ENCODE results near the gene ASS1. TPM values are rescaled to one million over a fixed set of nuclear protein-coding genes. Genes with fewer than 3 reads are reported as not detected.

The ASS1 gene
- total RNA-seq, 1 donor from 2014 or later = 1.9 TPM

DNA sequence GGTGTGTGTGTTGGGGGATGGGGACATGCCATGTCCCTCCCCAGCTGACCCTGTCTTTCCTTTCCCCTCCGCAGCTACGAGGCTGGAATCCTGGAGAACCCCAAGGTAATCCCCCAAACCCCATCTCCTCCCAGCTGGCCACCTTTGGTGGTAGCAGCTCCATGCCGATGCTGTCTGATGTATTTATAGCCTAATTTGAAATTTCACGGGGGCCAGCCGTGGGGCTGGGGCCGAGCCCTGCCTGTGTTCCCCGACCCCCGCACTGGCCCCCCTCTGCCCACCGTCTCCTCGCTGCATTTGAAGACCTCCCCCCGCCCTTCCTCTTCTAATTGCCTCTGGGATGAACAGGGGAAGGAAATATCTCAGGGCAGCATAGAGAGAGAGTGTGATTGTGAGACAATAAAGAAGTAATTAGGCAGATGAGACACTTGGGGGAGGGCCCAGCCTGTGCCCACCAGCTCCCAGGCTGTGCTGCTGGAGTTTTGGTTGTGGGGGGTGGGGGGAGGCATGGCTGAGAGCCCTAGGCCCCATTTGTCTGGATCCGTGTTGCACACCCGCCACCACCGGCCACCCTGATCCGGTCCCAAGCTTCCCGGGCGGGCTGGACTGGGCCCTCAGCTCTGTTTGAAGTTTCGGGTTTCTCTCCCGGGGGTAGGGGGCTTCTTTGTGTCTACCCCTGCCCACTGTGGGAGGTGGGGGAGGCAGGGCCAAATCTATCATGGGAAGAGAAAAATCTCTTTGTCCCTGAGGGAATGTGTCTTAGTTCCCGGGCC is 26.8 kb downstream of the ASS1 start:
- intact Hi-C loops (cut with micrococcal nuclease) = no loop called here

DNA sequence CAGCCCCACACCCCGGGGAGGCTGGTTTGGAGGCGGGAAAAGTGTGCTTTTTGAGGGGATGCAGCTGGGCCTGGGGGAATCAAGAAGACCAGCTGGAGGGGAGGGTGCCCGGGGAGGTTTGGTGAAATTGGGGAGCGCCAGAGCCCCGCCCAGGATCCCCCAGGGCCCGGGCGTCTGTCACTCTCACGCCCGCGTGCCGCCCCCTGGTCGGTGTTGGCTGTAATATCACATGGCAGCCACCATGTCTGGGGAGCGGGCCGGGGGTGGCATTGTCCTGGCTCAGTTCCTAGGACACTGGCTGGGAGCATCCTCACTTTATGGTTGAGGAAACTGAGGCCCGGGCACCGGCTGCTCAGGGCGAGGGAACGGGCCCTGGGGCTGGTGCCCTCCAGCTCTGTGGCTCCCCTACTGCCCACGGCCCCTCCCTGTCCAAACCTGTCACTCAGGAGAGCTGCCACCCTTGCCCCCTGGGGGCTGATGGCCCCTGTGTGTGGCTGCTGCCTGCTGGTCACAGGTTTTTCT is 27.5 kb downstream of the ASS1 start:
- intact Hi-C loops (cut with micrococcal nuclease) = no loop called here

DNA sequence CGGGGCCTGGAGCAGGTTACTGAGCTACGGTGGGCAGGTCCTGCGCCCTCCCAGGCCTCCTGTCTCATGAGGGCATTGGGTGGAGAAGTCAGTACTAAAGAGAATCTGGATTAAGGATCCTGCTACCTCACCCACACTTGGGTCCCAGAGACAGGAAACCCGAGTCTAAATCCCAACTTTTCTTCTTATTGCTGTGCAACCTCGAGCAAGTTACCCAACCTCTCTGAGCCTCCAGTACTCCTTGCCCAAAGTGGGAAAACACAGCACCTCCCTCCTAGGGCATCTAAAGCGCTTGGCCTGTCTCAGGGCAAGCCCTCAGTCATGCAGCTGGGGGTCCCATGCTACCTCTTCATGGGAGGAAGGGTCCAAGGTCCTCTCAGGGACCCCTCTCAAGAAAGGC is 28.2 kb downstream of the ASS1 start:
- intact Hi-C loops (cut with micrococcal nuclease) = no loop called here

DNA sequence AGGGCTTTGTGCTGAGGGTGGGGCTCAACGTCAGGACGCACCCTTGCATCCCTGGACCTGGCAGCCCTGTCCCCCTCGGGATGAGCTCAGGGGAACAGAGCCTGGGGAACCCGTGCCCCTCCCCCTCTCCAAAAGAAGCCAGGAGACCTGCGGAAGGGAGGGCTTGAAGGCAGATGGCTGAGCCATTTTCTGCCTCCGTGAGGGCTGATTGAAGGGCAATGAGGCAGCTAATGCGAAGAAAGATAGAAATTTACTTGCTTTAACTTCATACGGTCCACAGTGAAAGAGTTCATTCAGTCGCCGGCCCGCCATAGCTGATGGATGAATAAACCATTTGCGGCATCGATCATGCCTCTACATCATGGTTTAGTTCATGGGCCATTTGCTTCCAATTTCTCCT is 28.8 kb downstream of the ASS1 start:
- intact Hi-C loops (cut with micrococcal nuclease) = no loop called here

DNA sequence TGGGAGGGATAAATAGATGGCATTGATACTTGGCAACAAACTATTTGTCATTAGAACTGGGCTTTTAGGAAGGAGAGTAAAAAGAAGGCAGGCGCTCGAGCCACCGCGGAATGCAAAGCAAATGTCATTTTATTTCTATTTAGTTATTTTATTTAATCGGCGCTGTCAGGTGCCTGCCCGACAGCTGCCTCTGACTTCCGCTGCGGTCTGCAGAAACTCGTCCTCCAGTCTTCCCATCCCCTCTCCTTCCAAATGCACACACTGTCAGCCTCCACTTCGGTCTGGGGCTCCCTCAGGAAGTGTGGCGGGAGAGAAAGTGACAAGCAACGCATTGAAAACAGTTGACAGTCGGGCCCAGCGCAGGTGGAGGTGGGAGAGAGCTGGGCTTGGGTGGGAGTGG is 29.3 kb downstream of the ASS1 start:
- intact Hi-C loops (cut with micrococcal nuclease) = no loop called here

DNA sequence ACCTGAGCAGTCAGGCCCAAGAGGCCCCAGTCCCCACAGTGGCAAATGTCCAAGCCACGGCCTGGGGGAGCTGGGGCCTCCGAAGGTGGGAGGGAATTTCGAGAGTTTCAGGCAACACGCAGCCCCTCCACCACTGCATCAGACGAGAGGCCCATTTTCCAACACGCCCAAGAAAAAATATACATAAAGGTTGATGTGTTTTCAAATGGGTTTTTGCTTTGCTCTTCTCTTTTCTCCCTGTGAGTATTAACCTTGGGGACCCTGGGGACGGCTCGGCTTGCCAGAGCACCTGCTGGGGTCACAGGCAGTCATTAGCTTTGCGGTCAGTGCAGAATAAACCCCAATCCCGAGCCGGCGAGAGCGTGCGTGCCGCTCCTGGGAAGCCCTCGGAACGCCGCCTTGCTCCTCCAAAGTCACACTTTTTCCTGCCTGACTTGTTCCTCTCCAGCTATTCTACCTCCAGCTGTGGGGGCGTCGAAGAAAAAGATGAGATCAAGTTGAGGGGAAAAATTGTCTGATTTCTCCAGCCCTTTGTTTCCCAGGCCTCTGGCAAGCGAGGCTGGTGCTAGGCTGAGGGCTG is 31.5 kb downstream of the ASS1 start:
- intact Hi-C loops (cut with micrococcal nuclease) = no loop called here

DNA sequence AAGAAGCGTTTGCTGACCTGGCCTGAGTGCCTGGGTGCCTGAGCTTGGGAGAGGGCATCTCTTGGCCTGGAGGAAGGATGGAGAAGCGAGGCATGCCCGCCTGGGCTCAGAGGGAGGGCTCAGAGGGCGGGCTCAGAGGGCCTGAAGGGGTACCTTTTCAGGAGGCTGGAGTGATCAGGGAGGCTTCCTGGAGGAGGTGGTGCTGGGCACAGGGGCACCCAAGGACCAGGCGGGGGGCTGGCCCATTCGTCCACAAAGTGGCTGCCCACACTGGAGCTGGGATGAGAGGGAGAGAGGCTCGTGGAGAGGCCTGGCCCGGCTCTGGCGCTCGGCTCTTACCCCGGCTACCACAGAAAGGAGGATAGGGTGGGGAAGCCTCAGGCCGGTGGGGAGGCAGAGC is 32.8 kb downstream of the ASS1 start:
- intact Hi-C loops (cut with micrococcal nuclease) = no loop called here

DNA sequence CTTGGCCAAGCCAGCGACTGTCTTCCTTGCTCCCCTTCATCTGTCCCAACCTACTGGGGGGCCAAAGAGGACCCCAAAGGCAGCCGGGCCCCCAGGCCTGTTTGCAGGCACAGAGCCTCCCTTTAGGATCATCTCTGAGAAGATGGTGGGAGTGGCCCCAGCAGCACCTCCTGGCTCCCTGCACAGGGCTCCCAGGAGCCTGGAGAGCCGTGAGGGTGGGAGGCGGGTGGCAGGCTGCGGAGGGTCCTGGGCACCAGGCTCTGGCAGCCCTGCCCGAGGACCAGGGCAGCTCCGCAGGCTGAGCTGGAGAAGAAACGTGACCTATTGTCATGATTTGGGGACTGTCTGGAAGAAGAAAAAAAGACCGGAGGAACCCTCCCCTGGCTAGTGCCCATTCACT is 33.4 kb downstream of the ASS1 start:
- intact Hi-C loops (cut with micrococcal nuclease) = no loop called here

DNA sequence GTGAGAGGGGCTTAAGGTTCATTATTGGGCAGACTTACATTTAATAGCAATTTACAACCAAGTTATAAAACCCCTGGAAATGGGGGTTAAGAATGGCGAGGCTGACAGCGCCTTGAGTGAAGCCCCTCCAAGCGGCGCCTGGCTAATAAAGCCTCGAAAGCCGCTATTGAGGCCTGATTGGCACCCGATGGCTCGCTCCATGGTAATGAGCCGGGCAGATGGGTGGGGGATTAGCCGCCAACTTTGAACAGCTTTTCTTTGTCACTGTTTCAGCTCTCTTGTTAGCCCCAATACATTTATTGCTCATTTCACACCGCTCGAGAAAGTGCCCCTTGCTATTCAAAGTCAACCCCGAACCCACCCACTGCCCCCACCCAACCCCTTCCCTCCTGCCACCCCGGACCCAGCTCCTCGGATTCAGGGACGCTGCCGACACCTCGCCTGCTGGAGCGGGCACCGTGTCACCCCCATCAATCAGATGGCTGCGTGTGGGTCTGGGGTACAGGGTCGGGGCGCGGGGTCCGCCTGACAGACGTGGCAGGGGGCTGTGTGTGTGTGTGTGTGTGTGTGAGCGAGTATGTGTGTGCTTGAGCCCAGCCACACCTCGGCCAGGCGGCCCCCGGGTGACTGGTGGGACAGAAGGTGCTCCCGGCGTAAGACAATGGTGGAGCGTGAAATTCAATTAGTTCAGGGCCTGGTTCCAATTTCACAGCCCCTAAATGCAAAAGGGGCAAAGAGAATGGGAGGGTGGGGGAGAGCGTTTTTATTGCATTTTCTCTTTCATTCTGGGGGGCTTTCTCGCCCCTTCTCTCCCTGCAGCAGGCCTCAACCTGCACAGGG is 34.2 kb downstream of the ASS1 start:
- intact Hi-C loops (cut with micrococcal nuclease) = no loop called here

DNA sequence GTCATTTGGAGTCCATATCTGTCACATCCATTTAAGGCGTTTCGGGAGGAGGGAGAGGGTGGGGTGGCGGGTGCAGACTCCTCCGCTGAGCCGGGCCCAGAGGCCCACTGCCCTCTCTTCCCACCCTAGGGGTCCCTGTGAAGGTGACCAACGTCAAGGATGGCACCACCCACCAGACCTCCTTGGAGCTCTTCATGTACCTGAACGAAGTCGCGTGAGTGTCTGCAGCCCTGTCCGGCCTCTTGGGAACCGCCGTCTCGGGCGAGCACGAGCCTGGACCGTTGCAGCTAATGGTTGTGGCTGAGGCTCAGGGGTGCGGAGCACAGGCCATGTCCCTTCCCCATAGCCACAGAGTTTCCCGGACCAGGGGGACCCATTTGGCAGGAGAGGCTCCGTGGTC is 34.8 kb downstream of the ASS1 start:
- intact Hi-C loops (cut with micrococcal nuclease) = no loop called here

DNA sequence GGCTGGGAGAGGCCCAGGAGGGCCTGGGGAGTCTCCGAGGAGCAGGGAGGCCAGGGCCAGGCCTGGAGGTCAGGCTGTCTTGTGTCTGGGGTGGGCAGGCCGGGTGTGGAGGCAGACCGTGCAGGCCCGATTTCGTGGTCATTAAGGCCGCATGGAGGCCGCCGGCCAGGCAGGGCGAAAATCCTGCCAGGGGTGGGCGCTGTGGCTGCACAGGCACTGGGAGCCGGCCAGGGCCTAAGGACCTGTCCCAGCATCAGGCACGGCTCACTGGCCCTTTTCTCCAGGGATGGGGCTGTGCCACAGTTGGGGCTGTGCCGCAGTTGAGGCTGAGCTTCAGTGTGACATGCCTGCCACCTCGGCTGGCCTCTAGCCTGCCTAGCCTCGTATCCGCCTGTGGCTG is 35.9 kb downstream of the ASS1 start:
- intact Hi-C loops (cut with micrococcal nuclease) = no loop called here

DNA sequence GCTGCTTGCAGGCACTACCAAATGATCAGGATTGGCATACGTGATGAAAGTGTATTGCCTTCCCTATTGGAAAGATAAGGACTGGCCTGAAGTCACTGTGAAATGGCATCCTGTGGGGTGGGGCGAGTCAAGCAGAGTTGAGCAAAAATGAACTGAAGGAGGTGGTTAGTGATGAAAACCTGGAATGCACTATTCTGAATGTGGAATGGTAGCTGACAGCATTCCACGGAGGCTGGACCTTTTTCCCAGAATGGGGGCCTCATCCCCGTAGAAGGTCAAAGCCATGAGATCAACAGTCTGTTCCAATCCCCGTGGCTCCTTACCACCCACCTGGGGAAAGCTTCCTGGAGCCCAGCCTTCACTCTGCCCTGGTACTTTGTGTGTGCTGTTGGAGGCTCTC is 37.7 kb downstream of the ASS1 start:
- intact Hi-C loops (cut with micrococcal nuclease) = no loop called here

DNA sequence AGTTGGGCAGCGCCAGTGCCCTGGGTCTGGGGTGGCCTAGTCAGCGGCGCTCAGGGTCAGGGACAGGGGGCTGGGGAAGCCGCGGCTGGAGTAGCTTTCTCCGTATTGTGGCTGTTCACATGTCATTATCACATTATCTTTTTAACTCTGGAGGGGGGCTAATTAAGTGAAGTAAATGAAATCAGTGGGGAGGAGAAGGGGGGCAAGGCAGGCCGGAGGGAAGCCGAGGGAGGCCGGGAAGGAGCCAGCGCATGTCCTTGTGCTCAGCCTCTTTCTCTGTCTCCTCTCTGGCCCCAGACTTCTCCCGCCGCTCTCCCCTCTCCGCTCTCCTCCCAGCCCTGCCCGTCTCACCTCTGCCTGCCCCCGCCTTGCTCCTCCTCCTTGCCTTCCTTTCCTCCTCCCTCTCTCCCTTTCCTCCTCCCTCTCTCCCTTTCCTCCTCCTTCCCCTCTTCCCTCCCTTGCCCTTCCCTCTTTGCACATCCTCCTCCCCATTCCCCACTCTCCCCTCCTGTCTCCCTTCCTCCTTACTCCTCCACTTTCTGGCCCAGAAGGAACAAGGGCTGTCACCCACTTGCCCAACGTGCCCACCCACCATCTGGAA is 38.7 kb downstream of the ASS1 start:
- intact Hi-C loops (cut with micrococcal nuclease) = no loop called here

DNA sequence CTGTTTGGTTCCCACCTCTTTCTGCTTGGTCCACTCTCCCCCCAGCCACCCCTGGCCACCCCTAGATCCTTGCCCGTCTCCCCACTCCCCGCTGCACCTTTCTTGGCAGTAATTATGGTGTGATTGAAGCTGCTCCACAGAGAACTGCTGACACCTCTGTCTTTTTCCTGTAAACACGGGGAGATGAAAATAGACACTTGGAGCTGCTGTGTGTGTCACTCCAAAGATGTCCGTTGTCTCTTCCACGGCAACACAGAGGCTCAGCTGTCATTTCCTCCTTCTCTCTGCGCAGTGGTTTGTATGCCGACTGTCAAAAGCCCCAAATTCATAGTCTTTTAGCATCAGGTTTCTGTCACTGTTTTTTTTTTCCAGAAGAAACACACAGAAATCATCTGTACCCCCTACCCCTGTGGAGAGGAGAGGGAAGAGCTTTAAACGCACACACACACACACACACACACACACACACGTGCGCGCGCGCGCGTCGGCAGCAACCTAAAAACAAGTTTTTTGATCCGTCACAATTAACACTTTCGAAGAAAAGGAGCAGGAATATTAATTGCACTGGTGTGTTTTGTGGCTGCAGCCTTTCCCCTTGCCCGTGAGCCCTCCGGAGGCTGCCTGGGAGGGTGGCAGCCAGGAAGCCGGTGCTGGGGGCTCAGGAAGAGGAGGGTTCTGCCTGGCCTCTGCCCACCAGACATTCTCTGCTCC is 39.8 kb downstream of the ASS1 start:
- intact Hi-C loops (cut with micrococcal nuclease) = no loop called here

DNA sequence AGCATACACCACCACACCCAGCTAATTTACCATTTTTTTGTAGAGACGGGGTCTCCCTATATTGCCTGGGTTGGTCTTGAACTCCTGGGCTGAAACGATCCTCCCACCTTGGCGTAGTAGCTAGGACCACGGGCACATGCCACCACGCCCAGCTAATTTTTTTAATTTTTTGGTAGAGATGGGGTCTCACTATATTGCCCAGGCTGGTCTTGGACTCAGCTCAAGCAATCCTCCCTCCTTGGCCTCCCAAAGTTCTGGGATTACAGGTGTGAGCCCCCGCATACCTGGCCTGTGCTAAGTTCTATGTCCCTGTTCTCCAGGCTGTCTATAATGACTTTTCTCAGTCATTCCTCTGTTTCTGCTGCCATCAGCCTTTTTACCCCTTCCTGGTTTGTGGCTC is 41.3 kb downstream of the ASS1 start:
- intact Hi-C loops (cut with micrococcal nuclease) = no loop called here

DNA sequence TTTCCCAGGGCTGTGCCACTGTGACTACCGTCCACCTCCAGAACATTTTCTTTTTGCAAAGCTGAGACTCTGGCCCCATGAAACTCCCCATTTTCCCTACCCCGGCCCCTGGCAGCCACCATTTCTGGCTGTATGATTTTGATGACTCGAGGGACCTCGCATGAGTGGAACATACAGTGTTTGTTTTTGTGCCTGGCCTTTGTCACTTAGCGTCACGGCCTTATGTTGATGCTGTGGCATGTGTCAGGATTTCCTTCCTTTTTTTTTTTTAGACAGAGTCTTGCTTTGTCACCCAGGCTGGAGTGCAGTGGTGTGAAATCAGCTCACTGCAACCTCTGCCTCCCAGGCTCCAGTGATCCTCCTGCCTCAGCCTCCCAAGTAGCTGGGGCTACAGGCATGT is 42.7 kb downstream of the ASS1 start:
- intact Hi-C loops (cut with micrococcal nuclease) = no loop called here

DNA sequence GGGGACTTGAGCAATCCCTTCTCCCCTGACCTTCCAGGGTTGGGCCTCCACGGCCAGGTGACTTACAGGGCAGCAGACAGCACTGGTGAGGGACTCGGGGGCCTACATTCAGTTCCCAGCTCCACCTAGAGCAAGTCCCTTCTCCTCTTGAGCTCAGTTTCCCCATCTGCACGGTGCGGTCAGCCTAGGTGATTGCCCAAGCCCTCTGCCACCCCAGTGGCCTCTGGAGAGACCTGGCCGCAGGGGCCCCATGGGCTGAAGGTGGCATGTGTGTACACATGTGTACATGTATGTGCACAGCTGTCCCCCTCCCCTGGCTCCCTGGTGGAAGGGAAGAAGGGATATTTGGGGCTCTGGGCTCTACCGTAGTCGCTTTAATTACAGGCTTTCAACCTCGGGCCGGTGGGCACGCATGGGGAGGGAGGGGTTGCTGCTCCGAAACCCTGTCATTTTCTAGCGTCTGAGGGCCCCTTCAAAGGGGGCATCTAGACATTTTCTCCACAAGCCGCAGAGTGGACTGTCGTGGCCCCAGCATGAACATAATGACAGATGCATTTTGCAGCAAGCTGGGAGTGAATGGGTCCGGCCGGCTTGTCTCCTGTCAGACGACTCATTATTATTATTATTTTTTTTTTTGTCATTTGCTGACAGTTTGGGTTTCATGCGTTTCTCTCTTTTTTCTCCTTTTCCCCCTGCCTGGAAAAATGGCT is 44.0 kb downstream of the ASS1 start:
- intact Hi-C loops (cut with micrococcal nuclease) = no loop called here

DNA sequence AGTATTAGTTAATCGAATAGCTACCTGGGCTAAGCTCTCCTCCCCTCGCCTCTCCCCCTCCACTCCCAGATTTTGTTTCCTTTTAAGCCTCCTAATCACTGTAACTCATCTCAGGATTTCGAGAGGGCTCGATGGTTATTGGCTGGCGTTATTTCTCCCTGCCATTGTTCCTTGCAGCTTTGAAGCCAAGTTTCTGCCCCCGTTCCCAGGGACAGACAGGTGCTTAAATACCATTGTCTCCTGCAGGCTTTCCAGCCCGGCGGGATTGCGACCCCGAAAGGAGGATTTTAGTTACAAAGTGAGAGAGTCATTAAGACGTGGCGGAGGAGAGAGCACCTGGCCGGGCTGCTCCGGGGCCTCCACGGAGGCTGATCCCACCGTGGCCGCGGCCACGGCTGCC is 46.2 kb downstream of the ASS1 start:
- intact Hi-C loops (cut with micrococcal nuclease) = no loop called here

DNA sequence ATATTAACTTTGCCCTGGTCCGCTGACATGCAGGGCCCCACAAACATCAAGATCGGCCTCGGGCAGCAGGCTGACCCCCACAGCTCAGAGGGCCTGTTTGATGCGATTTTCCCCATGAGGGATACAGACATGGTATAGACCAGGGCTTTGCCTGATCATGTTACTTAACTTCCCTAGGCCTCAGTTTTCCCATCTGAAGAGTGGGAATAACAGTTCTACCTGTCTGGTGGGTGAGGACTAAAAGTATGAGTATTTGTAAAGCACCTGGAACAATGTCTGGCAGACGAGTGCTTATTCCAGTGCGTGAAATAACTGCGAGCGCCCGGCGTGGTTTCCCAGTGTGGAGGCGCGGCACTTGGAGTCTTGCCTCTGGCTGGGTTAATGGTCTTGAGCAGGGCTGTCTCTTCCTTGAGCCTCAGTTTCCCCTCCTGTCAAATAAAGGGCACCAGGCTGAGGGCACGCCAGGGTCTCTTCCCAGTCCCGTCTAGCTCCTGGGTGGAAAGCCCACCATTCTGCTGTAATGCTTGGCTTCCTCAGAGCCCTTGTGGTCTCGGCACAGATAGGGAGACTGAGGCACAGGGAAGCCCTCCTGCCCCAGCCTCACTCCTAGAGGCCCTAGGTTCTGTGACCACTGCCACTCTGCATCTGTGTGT is 47.2 kb downstream of the ASS1 start:
- intact Hi-C loops (cut with micrococcal nuclease) = no loop called here

DNA sequence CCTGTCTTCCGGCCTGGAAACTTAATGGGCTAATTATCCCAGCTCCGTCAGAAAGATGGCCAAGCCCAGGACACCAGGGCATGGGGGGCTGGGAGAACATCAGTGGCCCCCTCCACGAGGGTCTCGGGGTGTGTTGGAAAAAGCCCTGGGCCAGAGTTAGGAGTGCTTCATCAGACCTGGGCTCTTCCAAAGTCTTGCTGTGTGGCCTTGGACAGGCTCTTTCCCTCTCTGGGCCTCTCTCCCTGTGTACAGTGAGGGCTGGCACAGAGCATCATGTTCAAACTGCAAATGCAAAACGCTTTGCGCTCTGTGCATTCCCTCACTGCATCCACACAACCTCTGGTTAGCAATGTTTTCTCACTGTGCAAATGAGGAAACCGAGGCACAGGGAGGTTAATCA is 48.3 kb downstream of the ASS1 start:
- intact Hi-C loops (cut with micrococcal nuclease) = no loop called here

All from T-helper 2 cell treated with Interferon-gamma antibody and Interleukin-4, amounts not matched to agents 100 ng/mL and 5 ng/mL, for 36 hours (primary cell).